DMS53 (cell line): ENCODE results near the gene TGM2.

ENCODE experiments used
- DNase-seq: peaks from one replicate; lab custom pipeline; 2025; lab: John Stamatoyannopoulos, UW

The TGM2 gene

DNA sequence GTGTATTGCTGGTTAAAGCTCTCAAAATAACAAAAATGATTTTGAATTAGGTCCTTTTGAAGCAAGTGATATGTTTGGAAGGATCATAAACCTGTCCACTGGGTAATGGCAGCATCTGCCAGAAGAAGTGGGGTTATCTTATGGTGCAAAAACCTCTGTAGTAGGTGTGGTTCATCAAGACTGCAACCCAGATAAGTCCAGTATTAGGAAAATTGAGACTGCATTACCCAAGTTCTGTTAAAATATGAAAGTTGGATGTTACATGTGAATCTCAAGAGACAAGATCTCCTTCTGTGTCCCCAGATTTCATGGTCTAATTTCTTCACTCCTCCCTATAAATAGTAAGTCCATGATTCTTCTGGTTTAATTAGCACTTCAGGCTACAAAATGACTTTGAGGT lies 72.2 kb downstream of the TGM2 start:
- no peak for DNase-seq

- no peak for DNase-seq
Measured at GRCh38 chr20:38092260-38092857, 72.7 kb downstream of the TGM2 start.

DNA sequence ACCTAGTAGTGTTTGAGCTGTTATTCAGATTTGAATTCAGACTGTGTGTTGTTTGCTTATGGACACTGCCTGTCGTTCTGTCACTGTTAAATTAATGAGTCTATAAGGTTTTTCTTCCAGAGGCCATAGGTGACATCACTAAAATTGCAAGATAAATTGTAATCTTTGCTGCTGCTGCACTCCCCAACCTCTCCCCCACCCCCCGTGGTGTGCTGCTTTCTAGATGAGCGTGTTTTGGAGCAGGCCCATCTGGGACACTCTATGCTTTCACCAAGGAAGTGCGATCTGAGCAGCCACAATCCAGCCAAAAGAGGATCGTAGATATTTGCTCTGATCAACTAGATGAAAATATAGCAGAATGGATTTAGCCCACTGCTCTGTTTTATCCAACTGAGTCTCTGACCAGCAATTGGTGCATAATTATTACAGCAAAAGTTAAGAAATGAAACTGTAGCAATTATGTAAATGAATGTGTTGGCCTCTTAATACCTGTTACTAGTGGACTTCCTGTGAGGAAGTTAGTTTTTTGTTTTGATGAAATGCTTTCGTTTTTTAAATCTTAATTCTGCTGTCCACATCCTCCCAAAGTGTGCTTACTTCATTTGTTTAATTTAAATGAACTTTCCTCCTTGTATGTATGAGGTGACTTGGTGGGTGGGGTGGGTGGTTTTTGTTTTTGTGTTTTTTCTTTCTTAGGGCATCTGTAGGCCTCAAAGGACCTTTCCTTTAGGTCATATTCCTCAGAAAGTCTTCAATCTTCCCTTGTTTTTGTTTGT lies 73.4 kb downstream of the TGM2 start:
- no peak for DNase-seq

- DNase-seq, result no peak
Measured at GRCh38 chr20:38090061-38090460, 75.0 kb downstream of the TGM2 start.

DNA sequence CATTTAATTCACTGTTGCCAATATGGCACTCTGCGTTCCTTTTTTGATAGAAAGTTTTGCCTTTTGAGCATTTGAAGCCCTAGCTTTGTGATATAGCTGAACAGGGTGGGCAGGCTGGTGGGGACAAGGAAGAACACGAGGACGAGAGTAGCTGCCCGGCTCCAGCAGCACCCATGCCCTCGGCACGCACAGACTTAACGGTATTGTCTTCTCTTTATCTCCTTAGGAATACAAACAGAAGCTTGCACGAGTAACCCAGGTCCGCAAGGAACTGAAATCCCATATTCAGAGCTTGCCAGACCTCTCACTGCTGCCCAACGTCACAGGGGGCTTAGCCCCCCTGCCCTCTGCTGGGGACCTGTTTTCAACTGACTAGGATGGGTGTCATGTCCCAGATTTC lies 75.6 kb downstream of the TGM2 start:
- no peak for DNase-seq

DNA sequence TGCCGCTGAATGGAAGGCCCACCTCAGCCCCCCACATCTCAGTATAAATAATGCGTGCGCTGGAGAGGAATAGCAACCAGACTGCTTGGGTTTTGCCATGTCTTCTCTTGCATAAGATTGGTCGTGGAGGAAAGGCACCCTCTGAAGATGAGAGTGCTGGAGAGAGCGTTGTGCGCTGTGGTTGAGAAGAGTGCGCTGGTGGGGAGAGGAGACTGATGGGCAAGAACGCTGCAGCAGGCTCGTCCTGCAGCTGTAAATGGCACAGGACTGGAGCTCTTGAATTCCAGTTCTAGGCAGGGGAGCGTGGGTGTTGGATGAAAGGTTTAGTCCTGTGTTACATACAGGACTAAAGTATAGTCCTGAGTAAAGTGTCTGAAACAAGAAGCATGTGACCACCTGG lies 80.0 kb downstream of the TGM2 start:
- no peak for DNase-seq

- DNase-seq, result no peak
Measured at GRCh38 chr20:38084425-38084951, 80.6 kb downstream of the TGM2 start.

- DNase-seq, result no peak
Measured at GRCh38 chr20:38083338-38084048, 81.6 kb downstream of the TGM2 start.

DNA sequence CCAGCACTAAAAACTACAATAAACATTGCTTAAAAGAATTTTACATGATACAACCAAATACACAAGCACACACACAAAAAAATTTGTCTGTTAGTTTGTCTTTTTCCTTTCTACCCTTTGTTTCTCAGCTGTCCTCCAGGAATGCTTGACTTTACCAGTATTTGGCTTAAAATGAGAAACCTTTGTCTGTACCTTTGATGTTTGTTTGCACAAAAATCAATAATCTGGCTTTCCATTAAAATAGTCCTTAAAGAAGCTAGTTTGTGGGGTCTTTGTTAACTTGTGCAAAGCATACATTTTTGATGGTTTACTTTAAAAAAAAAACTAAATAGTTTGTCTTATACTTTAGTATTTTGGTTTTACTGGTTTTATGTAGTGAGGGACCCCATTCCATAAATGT lies 82.2 kb downstream of the TGM2 start:
- DNase-seq, result no peak

DNA sequence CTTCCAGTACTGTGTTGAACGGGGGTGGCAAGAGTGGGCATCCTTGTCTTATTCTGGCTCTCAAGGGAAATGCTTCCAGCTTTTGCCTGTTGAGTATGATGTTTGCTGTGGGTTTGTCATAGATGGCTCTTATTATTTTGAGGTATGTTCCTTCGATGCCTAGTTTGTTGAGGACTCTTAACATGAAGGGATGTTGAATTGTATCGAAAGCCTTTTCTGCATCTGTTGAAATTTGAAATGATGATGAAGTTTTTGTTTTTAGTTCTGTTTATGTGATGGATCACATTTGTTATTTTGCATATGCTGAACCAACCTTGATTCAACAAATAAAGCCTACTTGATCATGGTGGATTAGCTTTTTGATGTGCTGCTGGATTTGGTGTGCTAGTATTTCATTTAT lies 83.5 kb downstream of the TGM2 start:
- no peak for DNase-seq

GRCh38 chr20:38079353-38079752 lies 85.7 kb downstream of the TGM2 start:
- DNase-seq, result no peak

DNA sequence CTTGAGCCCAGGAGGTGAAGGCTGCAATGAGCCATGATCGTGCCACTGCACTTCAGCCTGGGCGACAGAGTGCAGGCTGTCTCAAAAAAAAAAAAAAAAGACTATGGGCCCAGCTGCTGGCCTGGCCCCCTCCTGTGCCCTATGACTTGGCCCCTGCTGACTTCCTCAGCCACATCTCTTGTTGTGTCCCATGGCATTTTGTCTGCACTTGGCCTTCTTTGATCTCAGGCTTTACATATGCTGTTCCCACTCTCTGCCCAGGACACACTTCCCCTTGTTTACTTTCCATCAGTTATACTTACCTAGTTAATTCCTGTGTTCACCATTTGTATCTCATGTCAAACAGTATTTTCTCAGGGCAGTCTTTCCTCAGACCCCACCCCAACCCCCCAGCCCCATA lies 87.0 kb downstream of the TGM2 start:
- no peak for DNase-seq
